HepG2 (cell line): ENCODE results near the gene CORO1C. TPM values are rescaled to one million over a fixed set of nuclear protein-coding genes. Genes with fewer than 3 reads are reported as not detected.

ENCODE experiments used
- ATAD3A ChIP-seq: sonication (generic); formaldehyde crosslinking; IDR thresholded peaks from 2 replicates; pipeline ENCODE4 v1.4.0; 2020; ENCODE audit warnings: missing genetic modification reagents
- CHD4 ChIP-seq: fragments of 200-600 bp; sonication (generic); IDR thresholded peaks from 2 replicates; pipeline ENCODE4 v1.7.0; 2017; ENCODE audit warnings: mild to moderate bottlenecking, low read length, borderline replicate concordance
- PHF21A ChIP-seq: sonication (generic); formaldehyde crosslinking; IDR thresholded peaks from 2 replicates; pipeline ENCODE4 v1.5.0; 2020; ENCODE audit warnings: mild to moderate bottlenecking, missing genetic modification reagents
- POGK ChIP-seq: sonication (generic); formaldehyde crosslinking; conservative IDR thresholded peaks from 2 replicates; pipeline ENCODE4 v1.8.0; 2022; ENCODE audit warnings: mild to moderate bottlenecking, moderate library complexity, missing genetic modification reagents
- ZNF280D ChIP-seq: sonication (generic); formaldehyde crosslinking; IDR thresholded peaks from 2 replicates; pipeline ENCODE4 v1.5.1; 2020; ENCODE audit warnings: mild to moderate bottlenecking, missing genetic modification reagents
- ZNF431 ChIP-seq: sonication (generic); formaldehyde crosslinking; IDR thresholded peaks from 2 replicates; pipeline ENCODE4 v1.9.0; 2022; ENCODE audit warnings: missing genetic modification reagents, low read depth, mild to moderate bottlenecking, borderline replicate concordance
- ZNF556 ChIP-seq: sonication (generic); formaldehyde crosslinking; IDR thresholded peaks from 2 replicates; pipeline ENCODE4 v1.4.0; 2020; ENCODE audit warnings: mild to moderate bottlenecking, missing genetic modification reagents, borderline replicate concordance
- ZNF589 ChIP-seq: sonication (generic); formaldehyde crosslinking; conservative IDR thresholded peaks from 2 replicates; pipeline ENCODE4 v1.8.0; 2022; ENCODE audit warnings: mild to moderate bottlenecking, moderate library complexity, missing genetic modification reagents
- ZNF629 ChIP-seq: sonication (generic); formaldehyde crosslinking; conservative IDR thresholded peaks from 2 replicates; pipeline ENCODE4 v1.5.0; 2020; ENCODE audit warnings: missing genetic modification reagents
- ZSCAN25 ChIP-seq: sonication (generic); formaldehyde crosslinking; IDR thresholded peaks from 2 replicates; pipeline ENCODE4 v1.8.0; 2022; ENCODE audit warnings: mild to moderate bottlenecking, missing genetic modification reagents
- polyA plus RNA-seq, 8 experiments: library from polyadenylated mRNA; depleted of rRNA in 3 of 8; stranded (reverse) in 7 of 8; unstranded in 1 of 8; fragments of >200 nt; fragmentation: Illumina TruSeq in 4 of 8; extraction: Trizol in 4 of 8; gene quantifications; 2 replicates each; pipeline versions ENCODE4 v1.2.1 to v1.2.3, GENCODE V29; 2011 to 2016; ENCODE audit warnings: low read depth in 4 of 8, missing spikeins in 1 of 8, mixed read lengths in 1 of 8; ENCODE audit not compliant: insufficient read depth in 1 of 8
- total RNA-seq, 5 experiments: library from RNA; depleted of rRNA; stranded (reverse); fragments of >200 nt; fragmentation: Illumina TruSeq; extraction: Trizol; gene quantifications; 2 replicates each; pipeline ENCODE4 v1.2.3, GENCODE V29; 2016; ENCODE audit warnings: low read depth in 1 of 5

Gene CORO1C
- total and polyA plus RNA-seq, 2 of the 13 experiments (the other 11 are each of a cell fraction or from before 2014, with no cell fraction given) = 73.7 to 131 TPM

- TF ChIP-seq ZNF280D (CRISPR knock-in tag) = 0 out of 2 replicates have a peak, but pooled peaks have one; percentile 8
- peak; percentile 75 for TF ChIP-seq CHD4
- TF ChIP-seq ATAD3A (CRISPR knock-in tag) = no peak
- TF ChIP-seq ZNF629 (CRISPR knock-in tag) = peak; percentile 83
- 0 out of 2 replicates have a peak, but pooled peaks have one; percentile 28 for TF ChIP-seq ZNF431
- TF ChIP-seq ZSCAN25 = no peak
- TF ChIP-seq ZNF589 (CRISPR knock-in tag) = 0 out of 2 replicates have a peak, but pooled peaks have one; percentile 7
- 0 out of 2 replicates have a peak, but pooled peaks have one; percentile 47 for TF ChIP-seq POGK (CRISPR knock-in tag)
- 0 out of 2 replicates have a peak, but pooled peaks have one; percentile 8 for TF ChIP-seq ZNF556 (CRISPR knock-in tag)
- TF ChIP-seq PHF21A = 0 out of 2 replicates have a peak, but pooled peaks have one; percentile 12
Observed at GRCh38 chr12:108732489-108733229, 1.3 kb upstream of the CORO1C start (continued).
